IPS-20b (cell line): ENCODE results near the gene PPP4R3B.
A peak's percentile ranks its signal among the peaks of the same experiment; 100 is the strongest.

ENCODE experiments used
- H3K27ac ChIP-seq: one replicate; pipeline ENCODE4 v1.5.1; 2013; ENCODE audit warnings: low read length
- H3K27me3 ChIP-seq: 2 replicates; pipeline ENCODE4 v1.6.1; 2013; ENCODE audit warnings: mild to moderate bottlenecking, low read length, inconsistent platforms; ENCODE audit not compliant: insufficient read depth
- H3K36me3 ChIP-seq: 2 replicates; pipeline ENCODE4 v1.6.1; 2013; ENCODE audit warnings: low read depth, mild to moderate bottlenecking, inconsistent platforms, low read length, moderate library complexity; ENCODE audit not compliant: insufficient read depth
- H3K4me1 ChIP-seq: 2 replicates; pipeline ENCODE4 v1.6.1; 2013; ENCODE audit warnings: mild to moderate bottlenecking, control low read depth, inconsistent platforms, low read length, moderate library complexity; ENCODE audit not compliant: insufficient read depth
- H3K4me3 ChIP-seq: 2 replicates; pipeline ENCODE4 v1.5.1; 2013; ENCODE audit warnings: mild to moderate bottlenecking, low read length, inconsistent platforms
- H3K9ac ChIP-seq: 2 replicates; pipeline ENCODE4 v1.6.1; 2013; ENCODE audit warnings: low read depth, mild to moderate bottlenecking, inconsistent platforms, low read length, moderate library complexity
- H3K9me3 ChIP-seq: 2 replicates; pipeline ENCODE4 v1.6.1; 2013; ENCODE audit warnings: mild to moderate bottlenecking, low read depth, low read length, inconsistent platforms; ENCODE audit not compliant: insufficient read depth

Gene PPP4R3B

GRCh38 chr2:55617175-55618024 lies at the start of gene PPP4R3B:
PPP4R3B (minus strand) TSS chr2:55617622; CDS start chr2:55617285, 337 bp downstream.
- peak within 1 kb of the TSS; percentile 100 for H3K9ac ChIP-seq
- peak within 1 kb of the TSS; percentile 92 for H3K27ac ChIP-seq
- H3K4me1 ChIP-seq: no peaks in the 10 kb centered on the region; the same call in 1 of the 2 replicates
- H3K27me3 ChIP-seq: no peaks in the 10 kb centered on the region
- H3K4me3 ChIP-seq: peak within 1 kb of the TSS; percentile 99
- no peaks in the 10 kb centered on the region for H3K9me3 ChIP-seq
- peaks cover 30% of the 10 kb centered on the region for H3K36me3 ChIP-seq

- Histone ChIP-seq H3K9me3 (no peaks in the 10 kb centered on the region; the same call in 1 of the 2 replicates), H3K27me3 (no peaks in the 10 kb centered on the region), H3K36me3 (peaks cover 56% of the 10 kb centered on the region), H3K4me1 (peaks cover 4% of the 10 kb centered on the region; the same call in 1 of the 2 replicates), H3K27ac (no peak overlapping the region), H3K4me3 (no peak overlapping the region), H3K9ac (no peak overlapping the region)
Measured at GRCh38 chr2:55653255-55653654, 35.8 kb upstream of the PPP4R3B start.

- Histone ChIP-seq H3K4me1 (no peaks in the 10 kb centered on the region), H3K27me3 (no peaks in the 10 kb centered on the region), H3K9ac (no peak overlapping the region), H3K27ac (no peak overlapping the region), H3K4me3 (no peak overlapping the region), H3K36me3 (peaks cover 66% of the 10 kb centered on the region), H3K9me3 (no peaks in the 10 kb centered on the region; the same call in 1 of the 2 replicates)
Measured at GRCh38 chr2:55649211-55649610, 31.8 kb upstream of the PPP4R3B start.

- peaks cover 79% of the 10 kb centered on the region for H3K36me3 ChIP-seq
- no peak overlapping the region for H3K9ac ChIP-seq
- no peaks in the 10 kb centered on the region for H3K4me1 ChIP-seq
- H3K27ac ChIP-seq: no peak overlapping the region
- H3K9me3 ChIP-seq: no peaks in the 10 kb centered on the region
- no peaks in the 10 kb centered on the region for H3K27me3 ChIP-seq
- no peak overlapping the region for H3K4me3 ChIP-seq
Measured at GRCh38 chr2:55636831-55637230, 19.4 kb upstream of the PPP4R3B start.

- H3K27ac ChIP-seq: no peak overlapping the region
- peaks cover 19% of the 10 kb centered on the region; the same call in 1 of the 2 replicates for H3K36me3 ChIP-seq
- H3K4me1 ChIP-seq: no peaks in the 10 kb centered on the region
- H3K9me3 ChIP-seq: no peaks in the 10 kb centered on the region
- H3K4me3 ChIP-seq: no peak overlapping the region
- H3K27me3 ChIP-seq: no peaks in the 10 kb centered on the region
- H3K9ac ChIP-seq: no peak overlapping the region
Measured at GRCh38 chr2:55628931-55629330, 11.5 kb upstream of the PPP4R3B start.

- H3K27me3 ChIP-seq: no peaks in the 10 kb centered on the region
- H3K36me3 ChIP-seq: peaks cover 12% of the 10 kb centered on the region; the same call in 1 of the 2 replicates
- no peak overlapping the region for H3K9ac ChIP-seq
- no peaks in the 10 kb centered on the region for H3K4me1 ChIP-seq
- no peaks in the 10 kb centered on the region for H3K9me3 ChIP-seq
- no peak overlapping the region for H3K27ac ChIP-seq
- no peak overlapping the region for H3K4me3 ChIP-seq
Measured at GRCh38 chr2:55627915-55628314, 10.5 kb upstream of the PPP4R3B start.

- no peaks in the 10 kb centered on the region for H3K9me3 ChIP-seq
- no peak overlapping the region for H3K27ac ChIP-seq
- no peaks in the 10 kb centered on the region for H3K4me1 ChIP-seq
- no peak overlapping the region for H3K9ac ChIP-seq
- no peak overlapping the region for H3K4me3 ChIP-seq
- H3K27me3 ChIP-seq: no peaks in the 10 kb centered on the region
- 0 out of 2 replicates have a peak, but pooled peaks cover 4% of the 10 kb centered on the region for H3K36me3 ChIP-seq
Measured at GRCh38 chr2:55621802-55622201, 4.4 kb upstream of the PPP4R3B start.

GRCh38 chr2:55620123-55620779 lies 2.8 kb upstream of the PPP4R3B start:
- H3K36me3 ChIP-seq: peaks cover 4% of the 10 kb centered on the region
- H3K9me3 ChIP-seq: no peaks in the 10 kb centered on the region
- H3K4me3 ChIP-seq: no peak overlapping the region
- no peak overlapping the region for H3K9ac ChIP-seq
- H3K4me1 ChIP-seq: no peaks in the 10 kb centered on the region; the same call in 1 of the 2 replicates
- no peak overlapping the region for H3K27ac ChIP-seq
- no peaks in the 10 kb centered on the region for H3K27me3 ChIP-seq

GRCh38 chr2:55618275-55619055 lies 1.0 kb upstream of the PPP4R3B start:
- H3K27ac ChIP-seq: peak overlapping the region; percentile 82

GRCh38 chr2:55618025-55618274 lies 528 bp upstream of the PPP4R3B start:
- Histone ChIP-seq H3K9ac (peak overlapping the region; percentile 99), H3K4me1 (no peaks in the 10 kb centered on the region; the same call in 1 of the 2 replicates), H3K36me3 (peaks cover 25% of the 10 kb centered on the region), H3K27ac (peak overlapping the region; percentile 82), H3K27me3 (no peaks in the 10 kb centered on the region), H3K9me3 (no peaks in the 10 kb centered on the region), H3K4me3 (peak overlapping the region; percentile 99)

More at GRCh38 chr2:55618275-55619055, 1.0 kb upstream of the PPP4R3B start:
- Histone ChIP-seq H3K4me3 (peak overlapping the region; percentile 99), H3K36me3 (peaks cover 20% of the 10 kb centered on the region), H3K9me3 (no peaks in the 10 kb centered on the region), H3K4me1 (no peaks in the 10 kb centered on the region; the same call in 1 of the 2 replicates), H3K27me3 (no peaks in the 10 kb centered on the region), H3K9ac (peak overlapping the region; percentile 99)

- Histone ChIP-seq H3K27ac (peak overlapping the region; percentile 92), H3K9ac (peak overlapping the region; percentile 100)
Measured at GRCh38 chr2:55616551-55617174, 759 bp downstream of the PPP4R3B start.

More at GRCh38 chr2:55616551-55617174, 759 bp downstream of the PPP4R3B start:
- H3K36me3 ChIP-seq: peaks cover 37% of the 10 kb centered on the region
- no peaks in the 10 kb centered on the region for H3K9me3 ChIP-seq
- no peaks in the 10 kb centered on the region for H3K27me3 ChIP-seq
- no peaks in the 10 kb centered on the region; the same call in 1 of the 2 replicates for H3K4me1 ChIP-seq
- peak overlapping the region; percentile 99 for H3K4me3 ChIP-seq
